Measurements from ENCODE around the gene PRKCH.

Gene PRKCH

GRCh38 chr14:61542848-61543790 lies 221.7 kb downstream of the PRKCH start:
- TF ChIP-seq REST (IDR thresholded peaks at IDR 0.05; ENCODE audit: insufficient read depth in 1 of 2, low read depth in 2 of 2, low read length in 2 of 2) (no peak), TAF1 (IDR thresholded peaks at IDR 0.05; ENCODE audit: borderline replicate concordance, insufficient read depth, low read length) (no peak), SIN3A (IDR thresholded peaks at IDR 0.05; ENCODE audit: borderline replicate concordance, insufficient read depth, low read length) (no peak), POLR2AphosphoS5 (IDR thresholded peaks at IDR 0.05; ENCODE audit: low read depth, low read length) (no peak), FOXP2 (optimal IDR thresholded peaks at IDR 0.05; ENCODE audit: borderline replicate concordance, extremely low read depth, extremely low read length, insufficient read depth) (no peak)

- no peak for TF ChIP-seq FOXP2 (optimal IDR thresholded peaks at IDR 0.05; ENCODE audit: borderline replicate concordance, extremely low read depth, extremely low read length, insufficient read depth)
Measured at GRCh38 chr14:61543946-61544345, 222.6 kb downstream of the PRKCH start.

GRCh38 chr14:61544448-61545330 lies 223.3 kb downstream of the PRKCH start:
- TF ChIP-seq POLR2AphosphoS5 (IDR thresholded peaks at IDR 0.05; ENCODE audit: low read depth, low read length) (no peak), FOXP2 (optimal IDR thresholded peaks at IDR 0.05; ENCODE audit: borderline replicate concordance, extremely low read depth, extremely low read length, insufficient read depth) (no peak), SIN3A (IDR thresholded peaks at IDR 0.05; ENCODE audit: borderline replicate concordance, insufficient read depth, low read length) (no peak), TAF1 (IDR thresholded peaks at IDR 0.05; ENCODE audit: borderline replicate concordance, insufficient read depth, low read length) (no peak), REST (IDR thresholded peaks at IDR 0.05; ENCODE audit: insufficient read depth in 1 of 2, low read depth in 2 of 2, low read length in 2 of 2) (no peak)

GRCh38 chr14:61545726-61546455 lies 224.5 kb downstream of the PRKCH start:
- TF ChIP-seq POLR2AphosphoS5 (IDR thresholded peaks at IDR 0.05; ENCODE audit: low read depth, low read length) (no peak), FOXP2 (optimal IDR thresholded peaks at IDR 0.05; ENCODE audit: borderline replicate concordance, extremely low read depth, extremely low read length, insufficient read depth) (no peak)

GRCh38 chr14:61547186-61548069 lies 226.0 kb downstream of the PRKCH start:
- TF ChIP-seq REST (IDR thresholded peaks at IDR 0.05; ENCODE audit: insufficient read depth in 1 of 2, low read depth in 2 of 2, low read length in 2 of 2) (no peak), SIN3A (IDR thresholded peaks at IDR 0.05; ENCODE audit: borderline replicate concordance, insufficient read depth, low read length) (no peak), TAF1 (IDR thresholded peaks at IDR 0.05; ENCODE audit: borderline replicate concordance, insufficient read depth, low read length) (no peak), FOXP2 (optimal IDR thresholded peaks at IDR 0.05; ENCODE audit: borderline replicate concordance, extremely low read depth, extremely low read length, insufficient read depth) (no peak), POLR2AphosphoS5 (IDR thresholded peaks at IDR 0.05; ENCODE audit: low read depth, low read length) (no peak)
